GM12874 (cell line): Measurements from ENCODE around the gene SLX4IP.

Experiments
- TF ChIP-seq, protein P1 (sequence below): IDR thresholded peaks from 2 replicates; pipeline ENCODE4 v1.5.1; 2011; ENCODE audit warnings: low read depth, mild to moderate bottlenecking, control low read depth, low read length, moderate library complexity; ENCODE audit not compliant: insufficient read depth

Gene SLX4IP

DNA sequence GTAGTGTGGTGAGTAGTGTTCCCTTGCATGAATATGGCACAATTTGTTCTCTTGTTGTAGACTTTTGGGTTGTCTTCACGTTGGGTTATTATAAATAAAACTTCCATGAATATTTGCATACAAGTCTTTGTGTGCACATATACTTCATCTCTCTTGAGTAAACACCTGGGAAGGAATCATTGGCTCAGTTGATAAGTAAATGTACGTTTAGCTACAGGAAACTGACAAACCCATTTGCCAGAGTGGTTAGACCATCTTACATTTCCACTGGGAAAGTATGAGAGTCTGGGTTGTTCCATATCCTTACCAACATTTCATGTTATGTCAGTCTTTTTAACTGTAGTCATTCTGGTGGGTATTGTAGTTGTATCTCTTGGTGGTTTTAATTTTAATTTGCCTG, 119.2 kb downstream of the SLX4IP start:
- TF ChIP-seq, protein P1, sequence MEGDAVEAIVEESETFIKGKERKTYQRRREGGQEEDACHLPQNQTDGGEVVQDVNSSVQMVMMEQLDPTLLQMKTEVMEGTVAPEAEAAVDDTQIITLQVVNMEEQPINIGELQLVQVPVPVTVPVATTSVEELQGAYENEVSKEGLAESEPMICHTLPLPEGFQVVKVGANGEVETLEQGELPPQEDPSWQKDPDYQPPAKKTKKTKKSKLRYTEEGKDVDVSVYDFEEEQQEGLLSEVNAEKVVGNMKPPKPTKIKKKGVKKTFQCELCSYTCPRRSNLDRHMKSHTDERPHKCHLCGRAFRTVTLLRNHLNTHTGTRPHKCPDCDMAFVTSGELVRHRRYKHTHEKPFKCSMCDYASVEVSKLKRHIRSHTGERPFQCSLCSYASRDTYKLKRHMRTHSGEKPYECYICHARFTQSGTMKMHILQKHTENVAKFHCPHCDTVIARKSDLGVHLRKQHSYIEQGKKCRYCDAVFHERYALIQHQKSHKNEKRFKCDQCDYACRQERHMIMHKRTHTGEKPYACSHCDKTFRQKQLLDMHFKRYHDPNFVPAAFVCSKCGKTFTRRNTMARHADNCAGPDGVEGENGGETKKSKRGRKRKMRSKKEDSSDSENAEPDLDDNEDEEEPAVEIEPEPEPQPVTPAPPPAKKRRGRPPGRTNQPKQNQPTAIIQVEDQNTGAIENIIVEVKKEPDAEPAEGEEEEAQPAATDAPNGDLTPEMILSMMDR: no peak

GRCh38 chr20:10555393-10555792, 120.3 kb downstream of the SLX4IP start:
- TF ChIP-seq, protein P1: no peak

DNA sequence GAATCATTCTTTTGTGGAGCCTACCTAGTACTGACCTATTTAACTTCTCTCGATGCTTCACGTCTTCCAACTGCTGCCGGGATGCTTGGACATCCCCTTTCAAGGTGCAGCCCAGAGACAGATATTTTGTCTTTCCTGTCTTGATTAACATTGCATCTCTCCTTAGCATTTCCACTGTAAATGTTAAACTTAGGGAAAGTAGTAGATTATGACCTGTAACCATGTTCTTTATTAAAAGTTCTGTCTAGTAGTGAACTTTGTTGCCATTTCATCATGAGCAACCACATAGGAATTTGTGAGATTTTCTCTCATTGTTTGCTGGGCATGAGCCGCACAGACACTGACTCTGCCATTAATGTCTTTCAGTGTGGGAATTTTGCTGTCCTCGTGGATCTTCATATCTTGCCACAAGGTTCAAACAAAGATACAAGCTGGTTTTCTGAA, 120.8 kb downstream of the SLX4IP start:
- TF ChIP-seq, protein P1: no peak

GRCh38 chr20:10556519-10557083, 121.5 kb downstream of the SLX4IP start:
- TF ChIP-seq, protein P1: no peak

- TF ChIP-seq, protein P1: no peak
Measured at GRCh38 chr20:10557685-10558084, 122.6 kb downstream of the SLX4IP start.

DNA sequence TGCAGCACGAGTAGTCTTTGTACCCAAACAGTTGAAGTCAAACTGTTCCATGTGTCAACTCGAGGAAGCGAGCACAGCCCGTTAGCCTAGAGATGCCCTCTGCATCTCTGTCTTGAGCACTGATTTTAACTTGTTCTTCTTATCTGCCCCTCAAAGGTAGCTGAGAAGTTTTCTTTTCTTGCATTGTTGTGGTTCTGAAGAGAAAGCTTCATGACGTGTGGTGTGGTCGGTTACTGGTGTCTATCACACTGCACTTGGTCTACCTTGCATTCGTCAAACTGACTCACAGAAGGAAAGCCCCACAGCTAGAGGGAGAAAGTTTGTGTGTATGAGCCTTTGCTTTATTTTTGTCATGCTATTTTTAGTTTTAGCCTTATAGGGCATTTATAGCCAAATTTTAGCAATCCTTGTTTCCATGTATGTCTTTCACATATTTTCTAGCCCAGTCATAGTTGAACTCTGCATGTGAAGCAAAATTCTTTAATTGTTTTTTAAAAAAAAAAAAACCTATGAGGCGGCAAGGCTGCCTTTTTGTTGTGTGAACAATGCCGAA, 123.6 kb downstream of the SLX4IP start:
- TF ChIP-seq, protein P1: no peak

- TF ChIP-seq, protein P1: no peak
Measured at GRCh38 chr20:10559266-10559665, 124.2 kb downstream of the SLX4IP start.
